Fibroblast of mammary gland (primary cell): ENCODE data around the gene NFIB.

Experiments used
- DNase-seq: peaks from one replicate; pipeline ENCODE4 v3.0.0-alpha.2; 2010; ENCODE audit warnings: low read depth
- H3K4me3 ChIP-seq: 2 replicates; pipeline ENCODE4 v1.5.1; 2011; ENCODE audit warnings: low read depth, mild to moderate bottlenecking, low read length, moderate library complexity; ENCODE audit not compliant: control insufficient read depth
- TF ChIP-seq, protein P1 (sequence below): conservative IDR thresholded peaks from 2 replicates; pipeline ENCODE4 v1.5.1; 2011; ENCODE audit warnings: low read depth, low read length, inconsistent platforms; ENCODE audit not compliant: control insufficient read depth, insufficient read depth

NFIB gene

DNA sequence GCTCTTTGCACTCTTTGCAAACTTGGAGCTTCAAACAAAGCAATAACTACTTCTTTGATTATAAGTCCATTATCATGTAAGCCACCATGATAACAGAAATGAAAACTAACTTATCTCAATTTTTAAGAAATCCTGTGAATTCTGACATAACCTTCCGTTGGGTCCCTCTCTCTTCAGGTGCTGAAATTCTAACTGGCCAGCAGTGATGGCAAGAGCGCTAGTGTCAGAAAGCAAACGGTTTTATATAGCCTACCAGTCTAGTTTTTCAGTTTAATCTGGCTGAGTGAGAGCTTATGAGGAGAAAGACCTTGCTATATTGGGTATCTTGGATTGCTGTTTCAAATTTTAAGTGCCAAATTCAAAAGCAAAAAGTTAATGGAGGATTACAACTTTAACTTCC lies 13.4 kb downstream of the NFIB start:
- no peak for DNase-seq
- H3K4me3 ChIP-seq = no peak overlapping the region
- TF ChIP-seq, protein P1, sequence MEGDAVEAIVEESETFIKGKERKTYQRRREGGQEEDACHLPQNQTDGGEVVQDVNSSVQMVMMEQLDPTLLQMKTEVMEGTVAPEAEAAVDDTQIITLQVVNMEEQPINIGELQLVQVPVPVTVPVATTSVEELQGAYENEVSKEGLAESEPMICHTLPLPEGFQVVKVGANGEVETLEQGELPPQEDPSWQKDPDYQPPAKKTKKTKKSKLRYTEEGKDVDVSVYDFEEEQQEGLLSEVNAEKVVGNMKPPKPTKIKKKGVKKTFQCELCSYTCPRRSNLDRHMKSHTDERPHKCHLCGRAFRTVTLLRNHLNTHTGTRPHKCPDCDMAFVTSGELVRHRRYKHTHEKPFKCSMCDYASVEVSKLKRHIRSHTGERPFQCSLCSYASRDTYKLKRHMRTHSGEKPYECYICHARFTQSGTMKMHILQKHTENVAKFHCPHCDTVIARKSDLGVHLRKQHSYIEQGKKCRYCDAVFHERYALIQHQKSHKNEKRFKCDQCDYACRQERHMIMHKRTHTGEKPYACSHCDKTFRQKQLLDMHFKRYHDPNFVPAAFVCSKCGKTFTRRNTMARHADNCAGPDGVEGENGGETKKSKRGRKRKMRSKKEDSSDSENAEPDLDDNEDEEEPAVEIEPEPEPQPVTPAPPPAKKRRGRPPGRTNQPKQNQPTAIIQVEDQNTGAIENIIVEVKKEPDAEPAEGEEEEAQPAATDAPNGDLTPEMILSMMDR = no peak

DNA sequence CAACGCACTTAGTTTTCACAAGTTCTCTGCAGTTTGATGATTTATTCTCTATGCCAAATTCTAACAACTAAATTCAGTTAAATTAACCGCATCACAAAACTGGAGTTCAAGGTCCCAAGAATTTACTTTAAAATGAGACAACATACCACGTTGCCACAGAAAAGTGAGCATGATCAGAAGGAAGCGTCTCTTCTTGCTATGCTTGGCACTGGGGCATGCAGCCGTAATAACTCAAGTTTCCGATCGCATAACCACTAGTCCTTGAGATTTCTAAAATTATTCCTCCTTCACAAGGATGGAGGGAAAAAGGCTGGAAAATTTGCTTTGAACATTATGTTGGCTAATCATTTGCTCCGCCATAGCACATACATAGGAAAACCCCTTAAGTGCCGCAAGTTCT lies 13.9 kb downstream of the NFIB start:
- no peak for DNase-seq
- H3K4me3 ChIP-seq = no peak overlapping the region
- TF ChIP-seq, protein P1 = no peak

DNA sequence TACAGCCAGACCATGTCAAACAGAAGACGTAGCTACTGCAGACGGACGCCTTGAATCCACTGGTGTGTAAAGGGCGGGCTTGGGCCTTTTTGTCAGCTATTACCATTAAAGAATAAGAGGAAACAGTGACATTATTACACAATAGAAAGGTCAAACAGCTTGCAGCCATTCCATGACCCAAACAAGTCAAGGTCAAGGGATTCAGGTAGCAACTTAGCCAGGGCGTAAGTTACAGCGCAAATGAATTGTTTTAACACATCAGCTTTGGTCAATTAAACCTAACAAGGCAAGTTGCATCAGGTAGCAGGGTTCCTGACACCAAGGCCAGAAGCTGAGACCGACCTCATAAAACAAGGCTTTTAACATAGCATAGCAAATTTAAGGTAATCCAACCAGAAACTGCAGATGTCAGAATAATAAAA lies 15.3 kb downstream of the NFIB start:
- TF ChIP-seq, protein P1 = no peak
- DNase-seq = no peak
- no peak overlapping the region for H3K4me3 ChIP-seq

DNA sequence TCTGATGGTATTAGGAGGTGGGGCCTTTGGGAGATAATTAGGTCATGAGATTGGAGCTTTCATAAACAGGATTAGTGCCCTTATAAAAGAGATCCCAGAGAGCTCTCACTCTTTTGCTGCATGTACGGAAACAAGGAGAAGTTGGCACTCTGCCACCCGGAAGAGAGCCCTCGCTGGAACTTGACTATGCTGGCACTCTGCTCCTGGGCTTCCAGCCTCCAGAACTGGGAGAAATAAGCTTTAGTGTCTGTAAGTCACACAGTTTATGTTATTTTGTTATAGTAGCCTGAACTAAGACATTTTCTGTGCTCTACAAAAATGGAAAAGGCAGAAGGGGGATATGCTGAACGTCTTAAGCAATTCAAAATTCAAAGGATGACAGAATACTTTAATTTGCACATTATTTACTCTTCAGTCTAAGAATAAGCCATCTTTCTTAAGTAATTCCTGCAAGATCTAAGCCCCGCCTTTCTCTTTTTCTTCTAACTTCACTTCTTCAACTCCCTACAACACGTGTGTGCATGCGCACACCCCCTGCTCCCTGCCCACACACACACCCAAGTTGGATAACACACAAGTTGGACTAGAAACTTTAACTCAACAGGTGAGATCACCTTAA lies 17.3 kb downstream of the NFIB start:
- no peak for DNase-seq
- no peak overlapping the region for H3K4me3 ChIP-seq
- TF ChIP-seq, protein P1 = no peak

DNA sequence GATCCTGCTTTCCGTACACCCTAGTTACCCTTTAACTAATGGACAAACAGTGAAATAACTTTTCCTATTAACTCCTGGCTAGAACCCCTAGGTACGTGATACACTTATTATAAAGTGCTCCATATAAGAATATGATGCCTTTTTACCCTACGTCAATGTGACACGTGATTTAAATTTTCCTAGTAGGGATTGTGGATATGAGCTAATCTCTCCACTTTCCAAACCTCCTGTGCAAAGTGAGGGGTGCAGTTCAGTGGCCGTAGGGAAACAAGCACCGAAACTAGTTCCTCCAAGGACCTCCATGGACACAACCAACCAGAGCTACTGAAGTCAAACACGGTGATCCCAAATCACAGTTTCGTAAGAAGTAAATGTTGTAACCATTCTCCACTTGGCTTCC lies 19.3 kb downstream of the NFIB start:
- TF ChIP-seq, protein P1 = no peak
- no peak for DNase-seq
- no peak overlapping the region for H3K4me3 ChIP-seq

DNA sequence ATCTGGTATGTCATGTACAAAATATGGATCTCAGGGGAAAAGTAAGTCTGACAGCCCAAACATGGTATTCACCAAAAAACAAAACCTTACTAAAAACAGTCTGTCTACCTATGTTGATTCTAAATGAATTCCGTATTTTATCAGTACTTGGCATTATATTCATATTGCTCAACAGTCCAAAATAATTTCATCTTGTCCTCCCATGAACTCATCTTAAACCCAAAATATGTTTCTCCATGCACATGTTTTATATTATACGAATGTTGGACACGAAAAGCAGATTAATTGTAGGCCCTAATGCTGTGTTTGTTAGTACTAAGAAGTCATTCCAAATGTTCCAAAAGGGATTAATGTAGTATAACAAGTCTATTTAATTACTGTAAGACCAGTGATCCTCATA lies 20.1 kb downstream of the NFIB start:
- DNase-seq = no peak
- no peak overlapping the region for H3K4me3 ChIP-seq
- TF ChIP-seq, protein P1 = no peak
